HPDE6-E6E7 (cell line): ENCODE data around the gene FUBP1.
"Not testable (repeated sequence)": the region's sequence is repeated elsewhere in the genome, so short reads cannot be mapped to it uniquely, and the experiment has no call there.

Experiments used
- DNase-seq: peaks from one replicate; pipeline ENCODE4 v3.0.0; 2011; ENCODE audit warnings: missing footprints; ENCODE audit errors: extremely low spot score

FUBP1 gene

GRCh38 chr1:77978969-77979876 lies at the start of gene FUBP1:
FUBP1 (minus strand) TSS chr1:77979072; CDS start chr1:77979004, 68 bp downstream.
- peak; percentile 87 for DNase-seq

GRCh38 chr1:78021134-78021533 lies 42.3 kb upstream of the FUBP1 start:
- DNase-seq, result not testable (repeated sequence)

GRCh38 chr1:78019024-78019423 lies 40.2 kb upstream of the FUBP1 start:
- no peak for DNase-seq

GRCh38 chr1:78015148-78015547 lies 36.3 kb upstream of the FUBP1 start:
- no peak for DNase-seq

GRCh38 chr1:78011050-78011449 lies 32.2 kb upstream of the FUBP1 start:
- DNase-seq, result no peak

GRCh38 chr1:78009836-78010235 lies 31.0 kb upstream of the FUBP1 start:
- no peak for DNase-seq

- DNase-seq, result no peak
These were observed 30.4 kb upstream of the FUBP1 start for GRCh38 chr1:78009276-78009675.

- no peak for DNase-seq
These were observed 28.9 kb upstream of the FUBP1 start for GRCh38 chr1:78007677-78008341.

GRCh38 chr1:78006521-78006920 lies 27.6 kb upstream of the FUBP1 start:
- DNase-seq, result no peak

GRCh38 chr1:78005755-78006154 lies 26.9 kb upstream of the FUBP1 start:
- peak; percentile 2 for DNase-seq

GRCh38 chr1:78005448-78005722 lies 26.5 kb upstream of the FUBP1 start:
- DNase-seq, result no peak

GRCh38 chr1:78004719-78005447 lies 26.0 kb upstream of the FUBP1 start, which contains the start of gene DNAJB4:
DNAJB4 (plus strand) TSS chr1:78004939; CDS start chr1:78005111, 172 bp downstream.
- DNase-seq, result peak; percentile 66

- DNase-seq, result peak; percentile 40
These were observed 25.2 kb upstream of the FUBP1 start for GRCh38 chr1:78003882-78004718.

GRCh38 chr1:78003070-78003746 lies 24.3 kb upstream of the FUBP1 start:
- no peak for DNase-seq

GRCh38 chr1:78000536-78000935 lies 21.7 kb upstream of the FUBP1 start:
- not testable (repeated sequence) for DNase-seq

- DNase-seq, result no peak
These were observed 17.9 kb upstream of the FUBP1 start for GRCh38 chr1:77996734-77997133.

- no peak for DNase-seq
These were observed 15.3 kb upstream of the FUBP1 start for GRCh38 chr1:77994117-77994705.

GRCh38 chr1:77991638-77992037 lies 12.8 kb upstream of the FUBP1 start:
- DNase-seq, result no peak

- no peak for DNase-seq
These were observed 11.8 kb upstream of the FUBP1 start for GRCh38 chr1:77990629-77991204.

- no peak for DNase-seq
These were observed 10.9 kb upstream of the FUBP1 start for GRCh38 chr1:77989744-77990143.
